Ishikawa (cell line): ENCODE measurements around the gene DVL2.

Experiments
- CEBPB ChIP-seq: IDR thresholded peaks from 2 replicates; pipeline ENCODE4 v1.6.1; 2012
- EP300 ChIP-seq: IDR thresholded peaks from 2 replicates; pipeline ENCODE4 v1.6.1; 2012; ENCODE audit warnings: borderline replicate concordance
- FOXM1 ChIP-seq: IDR thresholded peaks from 2 replicates; pipeline ENCODE4 v1.6.1; 2012; ENCODE audit warnings: low read depth, borderline replicate concordance
- NFIC ChIP-seq: IDR thresholded peaks from 2 replicates; pipeline ENCODE4 v1.6.1; 2012
- RAD21 ChIP-seq: IDR thresholded peaks from 2 replicates; pipeline ENCODE4 v1.6.1; 2012; ENCODE audit warnings: low read depth
- REST ChIP-seq: IDR thresholded peaks from 2 replicates; pipeline ENCODE4 v1.6.1; 2012; ENCODE audit warnings: low read depth, mild to moderate bottlenecking
- TAF1 ChIP-seq: IDR thresholded peaks from 2 replicates; pipeline ENCODE4 v1.6.1; 2012; ENCODE audit warnings: low read depth, mild to moderate bottlenecking
- TCF12 ChIP-seq: IDR thresholded peaks from 2 replicates; pipeline ENCODE4 v1.6.1; 2012; ENCODE audit warnings: low read depth
- YY1 ChIP-seq: IDR thresholded peaks from 2 replicates; pipeline ENCODE4 v1.6.1; 2012; ENCODE audit warnings: low read depth
- TF ChIP-seq, protein P1 (sequence below): IDR thresholded peaks from 2 replicates; pipeline ENCODE4 v1.6.1; 2012

- no peak for TF ChIP-seq YY1
- TF ChIP-seq FOXM1, result no peak
- TF ChIP-seq RAD21, result no peak
- TF ChIP-seq EP300, result no peak
- no peak for TF ChIP-seq TAF1
- TF ChIP-seq CEBPB, result no peak
- TF ChIP-seq NFIC, result no peak
- TF ChIP-seq TCF12, result no peak
- TF ChIP-seq, protein P1, sequence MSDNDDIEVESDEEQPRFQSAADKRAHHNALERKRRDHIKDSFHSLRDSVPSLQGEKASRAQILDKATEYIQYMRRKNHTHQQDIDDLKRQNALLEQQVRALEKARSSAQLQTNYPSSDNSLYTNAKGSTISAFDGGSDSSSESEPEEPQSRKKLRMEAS, result no peak; the same call in 1 of the 2 replicates
- no peak for TF ChIP-seq REST
Observed at GRCh38 chr17:7177954-7178477, 56.3 kb downstream of the DVL2 start.
